CD4-positive, alpha-beta memory T cell (primary cell): ENCODE measurements around the gene EXOC6B. TPM values are rescaled to one million over a fixed set of nuclear protein-coding genes. Genes with fewer than 3 reads are reported as not detected.

Source experiments
- CTCF ChIA-PET: fragments of 350-600 bp; sonication (Branson Sonifier 250); formaldehyde crosslinking; loops from one replicate; lab custom pipeline; 2021; ENCODE audit warnings: inconsistent platforms; ENCODE audit not compliant: partially characterized antibody; lab: Charles Lee
- POLR2A ChIA-PET: fragments of 350-600 bp; sonication (Branson Sonifier 250); formaldehyde crosslinking; loops from one replicate; lab custom pipeline; 2021; ENCODE audit not compliant: partially characterized antibody; lab: Charles Lee
- DNase-seq, 5 donors: peaks; one replicate each; pipeline versions ENCODE4 v3.0.0 to v3.0.0-alpha.2; 2020 to 2022; ENCODE audit warnings: mixed read lengths in 1 of 5
- H3K27ac ChIP-seq: one replicate; pipeline ENCODE4 v1.7.0; 2013; ENCODE audit warnings: low read depth, low read length
- H3K27me3 ChIP-seq: 2 replicates; pipeline ENCODE4 v1.7.0; 2013; ENCODE audit warnings: mild to moderate bottlenecking, low read length, moderate library complexity; ENCODE audit not compliant: insufficient read depth
- H3K36me3 ChIP-seq: 2 replicates; pipeline ENCODE4 v1.7.0; 2013; ENCODE audit warnings: mild to moderate bottlenecking, low read length, moderate library complexity; ENCODE audit not compliant: insufficient read depth
- H3K4me1 ChIP-seq: 2 replicates; pipeline ENCODE4 v1.7.0; 2013; ENCODE audit warnings: mild to moderate bottlenecking, low read length, moderate library complexity; ENCODE audit not compliant: insufficient read depth
- H3K4me3 ChIP-seq, 2 donors: one replicate each; pipeline ENCODE4 v1.7.0; 2013; ENCODE audit warnings: low read length in 2 of 2, mild to moderate bottlenecking in 1 of 2
- H3K9me3 ChIP-seq, 2 donors: one replicate each; pipeline ENCODE4 v1.7.0; 2013; ENCODE audit warnings: low read length in 2 of 2, control low read depth in 1 of 2; ENCODE audit not compliant: control insufficient read depth in 1 of 2
- H3K27ac Mint-ChIP-seq, 7 donors: one replicate each; pipeline ENCODE4 v1.8.0; 2020 to 2021; ENCODE audit warnings: mixed read lengths in 7 of 7, mild to moderate bottlenecking in 6 of 7, inconsistent platforms in 3 of 7, moderate library complexity in 3 of 7
- H3K27me3 Mint-ChIP-seq, 2 donors: one replicate each; pipeline ENCODE4 v1.8.0; 2020 to 2021; ENCODE audit warnings: mixed read lengths in 2 of 2
- H3K36me3 Mint-ChIP-seq, 2 donors: one replicate each; pipeline ENCODE4 v1.8.0; 2020 to 2021; ENCODE audit warnings: mixed read lengths in 2 of 2, inconsistent platforms in 1 of 2, mild to moderate bottlenecking in 1 of 2
- H3K4me1 Mint-ChIP-seq, 4 donors: one replicate each; pipeline ENCODE4 v1.8.0; 2020 to 2021; ENCODE audit warnings: mixed read lengths in 4 of 4, mild to moderate bottlenecking in 1 of 4
- H3K4me3 Mint-ChIP-seq, 8 donors: one replicate each; pipeline ENCODE4 v1.8.0; 2020 to 2021; ENCODE audit warnings: mixed read lengths in 8 of 8, mild to moderate bottlenecking in 7 of 8, moderate library complexity in 6 of 8, inconsistent platforms in 3 of 8
- H3K9me3 Mint-ChIP-seq, 8 donors: one replicate each; pipeline ENCODE4 v1.8.0; 2020 to 2021; ENCODE audit warnings: mixed read lengths in 8 of 8, mild to moderate bottlenecking in 5 of 8, inconsistent platforms in 3 of 8, moderate library complexity in 1 of 8
- intact Hi-C: fragments of 100-400 bp; cut with micrococcal nuclease; formaldehyde crosslinking; loops from one replicate; pipeline ENCODE4 v1.15.1; 2023
- polyA plus RNA-seq, 2 donors: library from polyadenylated mRNA; unstranded; fragments of 300-500 nt; fragmentation: Illumina TruSeq; gene quantifications; one replicate each; pipeline ENCODE4 v1.2.3, GENCODE V29; 2021
- total RNA-seq, 2 experiments: library from RNA; stranded (reverse); gene quantifications; one replicate each; pipeline ENCODE4 v1.2.3, GENCODE V29; 2021

EXOC6B gene
- total and polyA plus RNA-seq, 4 experiments from 2014 or later: 1.3 to 19.8 (median 10.7) TPM

GRCh38 chr2:72134997-72135800 is 690.6 kb downstream of the EXOC6B start:
- H3K36me3 Mint-ChIP-seq: no peaks in the 10 kb centered on the region
- DNase-seq: no peak
- no peaks in the 10 kb centered on the region for H3K27me3 ChIP-seq
- no peak overlapping the region for H3K4me3 ChIP-seq
- H3K9me3 Mint-ChIP-seq: no peaks in the 10 kb centered on the region
- intact Hi-C loops: no loop called here
- H3K4me1 ChIP-seq: no peaks in the 10 kb centered on the region
- peaks cover 1 to 11% of the 10 kb centered on the region in 2 donors for H3K27me3 Mint-ChIP-seq
- H3K4me3 Mint-ChIP-seq: no peak overlapping the region
- ChIA-PET POLR2A (no interaction called here), CTCF (no interaction called here)
- no peaks in the 10 kb centered on the region for H3K4me1 Mint-ChIP-seq
- H3K27ac ChIP-seq: no peak overlapping the region
- H3K9me3 ChIP-seq: no peaks in the 10 kb centered on the region
- no peak overlapping the region for H3K27ac Mint-ChIP-seq
- H3K36me3 ChIP-seq: no peaks in the 10 kb centered on the region

DNA sequence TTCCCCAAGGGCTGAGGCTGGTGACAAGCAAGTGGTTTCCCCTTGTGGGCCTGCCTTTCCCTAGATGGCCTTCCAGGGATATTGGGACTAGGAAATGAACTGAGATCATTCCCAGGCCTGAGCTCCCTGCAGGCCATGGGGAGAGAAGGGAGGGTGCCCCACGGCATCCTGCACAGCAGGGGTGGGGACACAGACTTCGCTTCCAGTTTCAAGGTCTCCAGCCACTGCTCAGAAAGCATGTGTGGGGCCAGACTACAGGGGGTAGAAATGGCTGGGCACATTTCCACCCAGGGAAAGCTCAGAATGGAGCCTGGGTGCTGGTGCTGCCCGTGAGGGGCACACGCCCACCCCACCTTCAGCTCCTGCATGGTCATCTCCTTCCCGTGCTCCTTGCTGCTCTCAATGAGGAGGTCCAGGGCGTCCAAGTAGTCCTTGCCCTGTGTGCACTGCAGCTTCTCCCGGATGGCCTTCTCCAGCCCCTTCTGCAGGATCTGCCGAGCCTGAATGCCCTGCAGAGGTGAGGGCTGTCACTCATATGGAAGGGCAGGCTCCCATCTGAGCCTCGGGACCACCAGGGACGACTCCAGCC is 691.3 kb downstream of the EXOC6B start:
- ChIA-PET CTCF (no interaction called here), POLR2A (no interaction called here)
- intact Hi-C loops: no loop called here
- Mint-ChIP-seq H3K4me3 (no peak overlapping the region), H3K27ac (no peak overlapping the region), H3K36me3 (no peaks in the 10 kb centered on the region), H3K9me3 (no peaks in the 10 kb centered on the region), H3K4me1 (no peaks in the 10 kb centered on the region), H3K27me3 (peaks cover 1 to 13% of the 10 kb centered on the region in 2 donors)
- no peaks in the 10 kb centered on the region for H3K4me1 ChIP-seq
- no peak overlapping the region for H3K4me3 ChIP-seq
- H3K27ac ChIP-seq: no peak overlapping the region
- H3K27me3 ChIP-seq: no peaks in the 10 kb centered on the region
- DNase-seq: no peak
- H3K9me3 ChIP-seq: no peaks in the 10 kb centered on the region
- no peaks in the 10 kb centered on the region for H3K36me3 ChIP-seq

DNA sequence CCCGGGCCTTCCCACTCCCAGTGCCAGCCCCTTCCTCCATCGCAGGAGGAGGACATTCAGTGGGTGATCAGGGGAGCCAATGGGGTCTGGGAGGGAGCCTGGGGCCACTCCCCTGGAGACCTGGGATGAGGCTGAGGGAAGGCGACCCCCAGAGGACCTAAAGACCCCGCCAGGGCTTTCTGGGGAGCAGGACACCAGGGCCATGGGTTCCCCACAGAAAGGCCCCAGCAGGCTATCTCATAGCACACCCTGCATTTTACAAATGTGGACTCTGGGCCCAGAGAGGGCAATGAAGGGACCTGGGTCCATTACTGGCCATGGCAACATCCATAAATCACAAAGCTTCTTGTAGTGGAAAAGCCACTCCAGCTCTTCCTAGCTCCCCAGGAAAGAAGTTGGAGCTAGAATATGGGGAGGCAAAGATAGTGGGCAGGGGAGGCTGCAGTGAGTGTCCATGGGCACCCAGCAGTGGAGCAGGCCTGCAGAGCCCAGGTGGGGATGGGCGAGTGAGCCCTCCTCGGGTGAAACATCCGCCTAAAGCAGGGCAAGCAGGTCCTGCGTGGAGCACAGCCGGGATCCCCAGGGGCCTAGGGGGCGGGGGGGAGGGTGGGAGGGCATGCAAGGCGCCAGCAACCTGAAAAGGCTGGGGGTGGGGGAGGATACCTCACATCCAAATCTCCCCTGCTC is 692.0 kb downstream of the EXOC6B start:
- Mint-ChIP-seq H3K36me3 (no peaks in the 10 kb centered on the region), H3K9me3 (no peaks in the 10 kb centered on the region), H3K27ac (no peak overlapping the region), H3K4me3 (no peak overlapping the region), H3K4me1 (no peaks in the 10 kb centered on the region), H3K27me3 (peaks cover 1 to 13% of the 10 kb centered on the region in 2 donors)
- POLR2A ChIA-PET: no interaction called here
- intact Hi-C loops: no loop called here
- Histone ChIP-seq H3K27ac (no peak overlapping the region), H3K36me3 (no peaks in the 10 kb centered on the region), H3K4me1 (no peaks in the 10 kb centered on the region), H3K9me3 (no peaks in the 10 kb centered on the region), H3K4me3 (no peak overlapping the region), H3K27me3 (no peaks in the 10 kb centered on the region)
- no peak for DNase-seq
- CTCF ChIA-PET: interaction anchor here (1.4 kb wide), 1 partner anchor 13 kb away, joined by 3 read pairs; no protein-coding TSS in a partner anchor

GRCh38 chr2:72132981-72133720 is 692.7 kb downstream of the EXOC6B start:
- ChIA-PET POLR2A (no interaction called here), CTCF (interaction anchor here (1.4 kb wide), 1 partner anchor 12 kb away, joined by 3 read pairs; no protein-coding TSS in a partner anchor)
- Mint-ChIP-seq H3K4me1 (no peaks in the 10 kb centered on the region), H3K36me3 (no peaks in the 10 kb centered on the region), H3K9me3 (no peaks in the 10 kb centered on the region), H3K27ac (no peak overlapping the region), H3K4me3 (no peak overlapping the region), H3K27me3 (peaks cover 1 to 13% of the 10 kb centered on the region in 2 donors)
- no peak overlapping the region for H3K27ac ChIP-seq
- H3K4me1 ChIP-seq: no peaks in the 10 kb centered on the region
- no peak for DNase-seq
- no peaks in the 10 kb centered on the region for H3K36me3 ChIP-seq
- intact Hi-C loops: no loop called here
- no peak overlapping the region for H3K4me3 ChIP-seq
- H3K27me3 ChIP-seq: no peaks in the 10 kb centered on the region
- H3K9me3 ChIP-seq: no peaks in the 10 kb centered on the region

DNA sequence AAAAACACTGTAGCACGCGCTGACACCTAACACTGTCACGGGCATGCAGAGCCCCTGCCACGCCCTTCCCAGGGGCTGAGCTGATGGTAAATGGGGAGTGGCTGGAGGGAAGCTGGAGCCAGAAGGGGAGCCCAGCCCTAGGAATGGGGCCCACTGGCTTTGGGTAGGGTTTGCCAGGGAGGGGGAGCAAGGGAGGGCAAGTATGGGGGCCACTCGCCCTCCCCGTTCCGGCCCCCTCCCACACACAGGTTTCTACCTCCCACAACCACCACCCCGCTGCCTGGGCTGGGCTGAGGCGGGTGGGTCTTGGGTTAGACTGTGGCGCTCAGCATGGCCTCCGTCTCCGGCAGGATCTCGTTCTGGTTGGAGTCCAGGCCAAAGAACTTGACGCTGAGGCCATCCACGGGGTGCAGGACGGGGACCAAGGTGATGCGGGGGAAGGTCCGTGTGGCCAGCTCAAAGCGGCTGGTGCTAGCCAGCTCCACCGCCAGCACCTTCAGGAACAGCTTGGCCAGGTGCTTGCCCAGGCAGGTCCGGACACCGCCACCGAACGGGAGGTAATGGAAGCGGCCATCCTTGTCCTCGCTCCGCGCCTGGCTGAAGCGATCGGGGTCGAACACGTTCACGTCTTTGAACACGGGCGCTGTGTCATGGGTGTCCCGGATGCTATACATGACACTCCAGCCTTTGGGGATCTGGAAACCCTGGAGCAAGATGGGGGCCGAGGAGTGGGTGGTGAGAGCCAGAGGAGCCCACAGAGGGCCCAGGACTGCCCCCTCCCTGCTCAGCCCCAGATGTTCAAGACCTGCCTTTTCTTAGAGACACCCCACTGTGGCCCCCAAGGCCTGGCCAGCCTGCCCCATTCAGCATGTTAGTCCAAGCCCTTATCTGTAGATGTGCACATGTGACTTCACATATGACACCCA is 693.7 kb downstream of the EXOC6B start:
- H3K36me3 ChIP-seq: no peaks in the 10 kb centered on the region
- H3K27me3 ChIP-seq: no peaks in the 10 kb centered on the region
- H3K4me3 Mint-ChIP-seq: no peak overlapping the region
- H3K27ac ChIP-seq: no peak overlapping the region
- ChIA-PET CTCF (interaction anchor here (1.4 kb wide), 1 partner anchor 11 kb away, joined by 3 read pairs; no protein-coding TSS in a partner anchor), POLR2A (no interaction called here)
- no peaks in the 10 kb centered on the region for H3K9me3 ChIP-seq
- intact Hi-C loops: no loop called here
- H3K4me1 ChIP-seq: no peaks in the 10 kb centered on the region
- no peaks in the 10 kb centered on the region for H3K4me1 Mint-ChIP-seq
- H3K36me3 Mint-ChIP-seq: no peaks in the 10 kb centered on the region
- no peak overlapping the region for H3K27ac Mint-ChIP-seq
- no peak overlapping the region for H3K4me3 ChIP-seq
- DNase-seq: no peak
- no peaks in the 10 kb centered on the region for H3K9me3 Mint-ChIP-seq
- peaks cover 1 to 8% of the 10 kb centered on the region in 2 donors for H3K27me3 Mint-ChIP-seq

- H3K27ac ChIP-seq: no peak overlapping the region
- H3K4me1 Mint-ChIP-seq: no peaks in the 10 kb centered on the region
- H3K36me3 Mint-ChIP-seq: no peaks in the 10 kb centered on the region
- no peaks in the 10 kb centered on the region for H3K9me3 ChIP-seq
- H3K36me3 ChIP-seq: no peaks in the 10 kb centered on the region
- DNase-seq: no peak
- H3K27me3 ChIP-seq: no peaks in the 10 kb centered on the region
- H3K27me3 Mint-ChIP-seq: peaks cover 1 to 8% of the 10 kb centered on the region in 2 donors
- no peak overlapping the region for H3K4me3 Mint-ChIP-seq
- H3K27ac Mint-ChIP-seq: no peak overlapping the region
- POLR2A ChIA-PET: no interaction called here
- CTCF ChIA-PET: no interaction called here
- H3K4me3 ChIP-seq: no peak overlapping the region
- intact Hi-C loops: no loop called here
- no peaks in the 10 kb centered on the region for H3K4me1 ChIP-seq
- H3K9me3 Mint-ChIP-seq: no peaks in the 10 kb centered on the region
Observed at GRCh38 chr2:72131371-72131891, 694.4 kb downstream of the EXOC6B start.
